NCI-H1694 (cell line): ENCODE measurements around the gene FOXC1.

Experiments
- DNase-seq: peaks from one replicate; lab custom pipeline; 2025; lab: John Stamatoyannopoulos, UW

FOXC1 gene

DNA sequence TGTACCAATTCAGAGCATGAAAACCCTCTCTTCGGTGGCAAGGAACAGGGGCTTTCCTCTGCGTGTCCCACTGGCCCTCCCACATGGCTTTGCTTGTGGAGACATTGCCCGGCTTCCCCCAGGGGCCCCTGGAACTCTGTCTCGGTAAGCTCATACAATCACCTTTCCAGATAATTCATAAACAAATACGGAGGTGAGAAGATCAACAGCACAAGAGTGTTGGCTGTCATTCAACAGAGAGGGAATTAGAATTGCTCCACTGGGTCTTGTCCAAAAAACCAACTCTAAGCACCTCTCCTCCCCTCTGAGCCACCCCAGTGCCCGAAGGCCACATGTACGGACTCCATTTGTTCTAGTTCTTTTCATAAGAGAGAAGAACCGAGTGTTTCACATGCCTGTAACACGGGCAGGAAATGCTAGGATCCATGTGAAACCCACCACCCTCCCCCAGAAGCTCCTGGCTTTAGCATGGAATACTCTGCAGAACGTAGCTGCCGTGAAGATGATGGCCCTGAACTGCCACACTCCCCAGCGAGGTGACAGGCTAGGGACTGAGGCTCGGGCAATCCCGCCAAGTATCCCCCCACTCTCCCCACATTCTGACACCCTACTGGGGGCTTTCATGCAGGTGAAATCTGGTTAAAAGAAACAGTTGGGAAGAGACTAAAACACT, 24.6 kb upstream of the FOXC1 start:
- DNase-seq, result no peak

DNA sequence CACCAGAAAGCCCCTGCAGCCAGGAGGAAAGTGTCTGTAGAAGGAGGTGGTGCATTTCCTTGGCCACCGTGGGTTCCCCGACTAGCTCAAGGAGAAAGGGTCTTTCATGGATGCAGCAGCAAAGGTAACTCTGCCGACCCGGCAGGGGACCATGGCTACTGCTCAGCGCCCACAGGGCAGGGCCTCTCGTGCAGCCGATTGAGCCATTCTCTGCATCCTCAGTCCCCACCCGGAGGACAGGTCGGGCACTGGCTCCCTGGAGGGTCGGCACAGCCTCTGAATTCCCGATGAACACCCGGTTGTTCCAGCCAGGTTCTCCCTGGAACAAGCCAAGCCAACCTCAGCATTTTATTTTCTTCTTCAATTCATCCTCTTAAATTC, 24.1 kb upstream of the FOXC1 start:
- no peak for DNase-seq

DNA sequence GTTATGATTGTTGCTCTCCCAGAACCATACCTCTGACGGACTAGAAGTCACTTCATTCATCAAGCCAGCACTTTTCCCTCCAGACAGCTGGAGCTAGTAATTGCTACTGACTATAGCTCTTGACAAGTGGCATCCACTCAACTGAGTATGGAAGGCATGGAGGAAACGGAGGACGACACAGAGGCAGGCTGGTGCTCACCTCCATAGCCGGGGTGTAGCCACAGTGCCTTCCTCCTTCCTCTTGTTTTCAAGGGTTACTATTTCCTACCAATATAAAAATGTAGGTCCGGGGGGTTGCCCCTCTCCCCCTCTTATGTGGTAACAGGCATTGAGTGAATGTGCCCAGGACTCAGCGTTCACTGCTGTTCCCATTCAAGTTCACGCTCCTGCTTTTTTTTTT, 23.5 kb upstream of the FOXC1 start:
- DNase-seq, result no peak

DNA sequence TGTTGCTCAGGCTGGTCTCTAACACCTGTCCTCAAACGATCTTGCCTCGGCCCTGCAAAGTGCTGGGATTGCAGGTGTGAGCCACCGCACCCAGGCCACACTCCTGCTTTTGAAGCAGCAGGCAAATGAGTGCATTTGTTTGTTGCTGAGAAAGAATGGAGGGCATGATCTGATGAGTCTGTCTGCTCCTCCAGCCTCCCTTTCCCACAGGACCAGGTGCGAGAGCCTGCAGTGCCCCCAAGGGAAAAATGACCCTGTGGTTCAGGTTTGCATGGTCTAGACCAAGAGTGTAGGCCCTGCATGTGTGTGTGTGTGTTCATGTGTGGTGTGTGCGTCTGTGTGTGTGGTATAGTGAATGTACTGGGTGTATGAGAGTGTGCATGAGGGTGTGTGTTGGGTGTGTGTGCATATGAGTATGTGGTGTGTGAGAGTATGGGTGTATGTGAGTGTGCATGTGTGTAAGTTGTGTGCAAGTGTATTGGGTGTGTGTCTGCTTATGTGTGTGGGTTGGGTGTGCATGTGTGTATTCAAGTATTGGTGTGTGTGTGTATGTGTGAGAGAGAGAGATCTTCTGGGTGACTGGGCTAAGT, 22.8 kb upstream of the FOXC1 start:
- DNase-seq, result no peak

DNA sequence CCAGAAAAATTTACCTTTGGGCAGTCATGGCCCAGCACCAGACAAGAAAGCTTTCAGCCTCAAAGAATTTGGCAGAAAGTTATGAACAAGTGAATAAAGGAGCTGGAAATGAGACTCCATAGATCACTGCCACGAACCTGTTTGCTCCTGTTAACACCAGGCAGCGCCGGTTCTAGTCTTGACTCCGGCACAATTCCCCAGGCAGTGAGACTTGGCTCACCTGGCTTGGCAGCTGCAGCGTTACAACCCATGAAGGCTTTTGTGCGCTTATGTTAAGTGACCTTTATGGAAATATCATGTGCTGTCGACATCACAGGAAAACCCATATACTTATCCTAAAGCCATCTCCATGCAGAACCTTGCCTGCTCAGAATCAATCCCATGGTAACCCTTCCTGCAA, 22.2 kb upstream of the FOXC1 start:
- no peak for DNase-seq

DNA sequence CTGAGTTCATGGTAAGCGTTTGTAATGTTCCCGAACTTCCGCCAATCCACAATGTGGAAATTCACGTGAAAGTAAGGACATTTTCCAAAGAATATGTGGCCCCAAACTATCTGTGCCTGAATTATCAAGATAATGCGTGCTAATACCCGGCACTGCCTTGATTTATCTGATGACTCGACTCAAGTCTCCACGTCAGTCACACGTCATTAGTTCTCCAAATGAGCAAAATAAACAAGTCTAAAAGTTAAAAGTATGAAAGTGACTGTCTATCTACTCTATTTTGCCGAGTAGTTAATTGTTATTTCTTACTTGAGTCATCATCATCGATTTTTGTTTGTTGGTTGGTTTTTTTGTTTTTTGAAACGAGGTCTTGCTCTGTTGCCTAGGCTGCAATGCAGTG, 21.7 kb upstream of the FOXC1 start:
- no peak for DNase-seq

DNA sequence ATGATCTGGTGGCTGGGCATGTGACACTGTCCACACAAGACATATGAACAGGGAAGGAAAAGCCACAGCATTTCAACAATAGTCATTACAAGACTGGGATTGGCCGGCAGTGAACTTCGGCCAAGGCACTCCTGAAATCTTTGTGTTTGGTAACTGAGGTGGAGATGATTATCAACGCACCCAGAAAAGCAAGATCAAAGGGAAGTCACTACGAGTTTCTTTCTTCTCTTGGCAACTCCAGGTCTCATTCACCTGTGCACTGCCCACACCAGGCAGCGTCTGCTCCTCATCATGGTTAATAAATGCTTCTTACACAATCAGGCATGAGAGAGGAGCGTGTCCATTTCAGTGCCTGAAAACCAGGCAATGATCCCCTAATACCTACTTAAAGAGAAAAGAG, 20.5 kb upstream of the FOXC1 start:
- DNase-seq, result no peak

DNA sequence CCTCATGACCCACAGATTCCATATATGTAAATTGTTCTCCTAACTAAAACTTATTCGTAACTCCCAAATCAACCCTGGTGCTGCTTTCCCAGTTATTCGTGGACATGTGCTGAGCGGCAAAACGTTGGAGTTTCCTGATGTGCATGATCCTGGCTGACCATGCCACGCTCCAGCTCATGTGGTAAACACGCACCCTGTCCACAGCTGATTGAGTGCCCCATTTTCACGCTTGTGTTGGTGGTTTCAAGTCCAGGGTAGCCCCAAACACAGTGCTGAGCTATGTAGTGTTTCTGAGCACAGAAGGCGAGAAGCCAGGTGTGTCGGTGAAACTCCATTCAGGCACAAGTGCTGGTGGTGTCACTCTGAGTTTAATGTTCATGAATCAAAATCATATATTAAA, 19.1 kb upstream of the FOXC1 start:
- DNase-seq, result no peak

DNA sequence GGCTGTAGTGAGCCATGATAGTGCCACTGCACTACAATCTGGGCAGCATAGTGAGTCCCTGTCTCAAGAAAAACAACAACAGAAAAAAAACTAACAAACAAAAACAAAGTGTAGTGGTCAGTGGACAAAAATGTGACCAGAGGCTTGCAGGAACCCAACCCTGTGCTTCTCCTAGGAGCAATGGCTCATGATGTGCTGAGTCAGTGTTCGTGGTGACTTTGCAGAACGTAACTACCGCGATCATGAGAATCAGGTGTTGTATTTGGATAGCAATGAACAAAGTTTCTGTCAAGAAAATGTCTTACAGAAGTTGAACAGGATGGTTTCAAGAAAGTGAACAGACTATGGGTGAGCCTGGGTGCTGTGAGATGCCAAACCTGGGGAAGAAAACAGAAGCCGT, 18.5 kb upstream of the FOXC1 start:
- no peak for DNase-seq

DNA sequence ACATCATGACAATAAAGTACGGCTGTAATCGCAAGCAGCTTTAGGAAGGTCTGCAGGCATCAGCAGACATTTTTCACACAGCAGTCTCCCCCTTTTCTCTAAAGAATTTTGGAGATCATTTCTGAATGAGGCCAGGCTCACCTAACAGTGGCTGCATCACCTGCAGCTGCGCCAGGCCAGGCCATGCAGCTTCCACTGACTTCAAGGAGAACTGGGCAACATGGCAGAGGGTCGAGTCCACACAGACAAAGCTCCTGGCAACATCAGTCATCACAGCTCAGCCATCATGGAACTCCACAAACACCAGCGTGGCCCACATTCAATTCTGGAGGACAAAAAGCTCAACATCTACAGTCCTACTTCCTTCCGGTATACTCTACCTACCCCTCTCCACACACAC, 17.8 kb upstream of the FOXC1 start:
- no peak for DNase-seq

DNA sequence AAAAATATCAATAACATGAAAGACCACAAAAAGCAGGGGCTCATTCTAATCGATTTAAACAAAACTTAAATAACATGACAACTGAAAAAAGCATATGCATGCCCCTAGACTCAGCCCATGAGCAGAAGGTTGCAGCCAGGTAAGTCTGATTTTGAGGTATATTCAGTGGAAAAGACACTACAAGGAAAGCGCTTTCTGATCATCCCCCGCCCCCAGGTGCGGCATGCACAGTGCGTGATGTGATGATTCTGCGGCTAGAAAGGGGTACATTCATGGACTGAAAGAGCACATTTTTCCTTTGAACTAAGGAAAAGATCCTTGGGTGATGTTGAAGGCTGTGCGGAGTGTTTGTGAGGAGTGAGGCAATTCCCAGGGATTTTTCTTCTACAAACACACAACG, 16.9 kb upstream of the FOXC1 start:
- no peak for DNase-seq

DNA sequence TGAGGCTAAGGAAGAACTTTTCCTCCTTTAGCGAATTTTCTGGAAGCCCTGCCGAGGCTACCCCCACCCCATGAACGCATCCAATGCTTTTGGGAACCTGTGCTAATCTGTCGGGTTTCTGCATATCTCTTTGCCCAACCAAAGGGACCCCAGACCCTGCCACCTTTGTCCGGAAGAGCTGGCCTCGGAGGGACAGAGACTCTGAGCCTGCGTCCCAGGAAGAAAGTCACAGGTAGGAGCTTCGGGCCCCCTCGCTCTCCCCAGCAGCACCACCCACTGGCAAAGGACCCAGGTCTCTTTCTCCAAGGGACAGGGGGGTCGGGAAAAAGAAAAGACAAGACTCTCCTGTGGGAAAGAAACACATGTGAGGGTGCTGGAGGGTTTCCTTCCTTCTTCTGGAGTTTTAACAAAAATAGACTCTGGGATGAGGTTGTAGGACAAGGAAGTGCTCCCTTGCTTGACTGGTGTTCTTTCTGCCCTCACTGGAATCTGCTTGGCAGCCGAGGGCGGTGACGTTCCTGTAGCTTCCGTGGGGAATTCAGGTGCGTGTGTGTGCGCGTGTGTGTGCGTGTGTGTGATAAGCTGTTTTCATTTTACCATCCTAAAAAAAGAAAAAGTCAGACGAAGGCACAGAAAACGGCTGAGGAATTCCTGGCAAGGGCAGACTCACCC, 16.3 kb upstream of the FOXC1 start:
- no peak for DNase-seq

DNA sequence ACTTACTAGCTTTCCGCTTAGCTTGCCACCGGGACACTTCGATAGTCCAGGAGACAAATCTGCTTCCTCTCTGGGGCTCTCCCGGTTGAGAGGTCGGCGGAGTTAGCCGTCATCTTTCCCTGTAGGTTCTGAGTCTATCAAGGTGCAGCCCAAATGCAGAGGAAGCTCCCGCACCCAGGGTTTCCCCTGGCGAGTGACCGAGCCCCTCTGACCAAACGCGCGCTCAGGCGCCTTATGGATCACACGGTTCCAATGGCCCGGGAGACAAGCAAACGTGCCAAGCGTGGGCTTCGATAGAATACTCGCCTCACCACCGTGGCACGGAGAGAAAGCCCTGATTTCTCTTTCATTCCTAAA, 15.8 kb upstream of the FOXC1 start:
- no peak for DNase-seq

DNA sequence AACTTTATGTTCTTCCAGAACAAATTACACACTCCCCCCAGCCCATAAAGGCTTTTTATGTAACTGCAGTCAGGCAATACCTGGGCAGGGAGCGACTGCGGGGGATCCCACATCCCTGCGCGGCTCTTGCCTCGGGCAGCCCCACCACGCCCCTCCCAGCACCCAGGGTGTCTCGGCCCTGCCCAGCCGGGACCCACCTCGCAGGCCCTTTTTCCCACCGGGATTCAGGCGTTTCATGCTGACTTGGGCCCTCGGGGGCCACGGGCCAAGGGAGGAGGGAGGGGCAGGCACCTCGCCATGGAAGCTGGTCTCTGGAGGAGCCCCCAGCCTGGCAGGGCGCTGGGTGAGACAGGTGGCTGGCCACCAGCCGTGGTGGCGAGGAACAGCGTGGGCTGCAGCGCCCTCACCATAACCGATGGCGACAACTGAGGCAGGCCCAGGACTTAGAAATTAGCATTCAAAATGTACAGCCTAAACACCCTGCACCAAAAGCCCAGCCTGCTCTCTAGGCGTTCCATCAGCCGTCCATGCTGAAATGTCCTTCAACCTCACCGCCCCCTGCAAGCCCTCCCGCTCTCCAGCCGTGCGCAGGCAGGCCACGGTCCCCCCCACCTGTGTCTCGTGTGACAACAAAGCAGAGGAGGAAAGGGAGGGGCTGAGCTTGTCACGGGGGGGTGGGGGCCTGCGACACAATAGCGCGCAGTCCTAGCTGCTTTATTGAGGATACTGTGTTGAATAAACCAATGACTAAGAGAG, 15.1 kb upstream of the FOXC1 start:
- DNase-seq, result no peak

DNA sequence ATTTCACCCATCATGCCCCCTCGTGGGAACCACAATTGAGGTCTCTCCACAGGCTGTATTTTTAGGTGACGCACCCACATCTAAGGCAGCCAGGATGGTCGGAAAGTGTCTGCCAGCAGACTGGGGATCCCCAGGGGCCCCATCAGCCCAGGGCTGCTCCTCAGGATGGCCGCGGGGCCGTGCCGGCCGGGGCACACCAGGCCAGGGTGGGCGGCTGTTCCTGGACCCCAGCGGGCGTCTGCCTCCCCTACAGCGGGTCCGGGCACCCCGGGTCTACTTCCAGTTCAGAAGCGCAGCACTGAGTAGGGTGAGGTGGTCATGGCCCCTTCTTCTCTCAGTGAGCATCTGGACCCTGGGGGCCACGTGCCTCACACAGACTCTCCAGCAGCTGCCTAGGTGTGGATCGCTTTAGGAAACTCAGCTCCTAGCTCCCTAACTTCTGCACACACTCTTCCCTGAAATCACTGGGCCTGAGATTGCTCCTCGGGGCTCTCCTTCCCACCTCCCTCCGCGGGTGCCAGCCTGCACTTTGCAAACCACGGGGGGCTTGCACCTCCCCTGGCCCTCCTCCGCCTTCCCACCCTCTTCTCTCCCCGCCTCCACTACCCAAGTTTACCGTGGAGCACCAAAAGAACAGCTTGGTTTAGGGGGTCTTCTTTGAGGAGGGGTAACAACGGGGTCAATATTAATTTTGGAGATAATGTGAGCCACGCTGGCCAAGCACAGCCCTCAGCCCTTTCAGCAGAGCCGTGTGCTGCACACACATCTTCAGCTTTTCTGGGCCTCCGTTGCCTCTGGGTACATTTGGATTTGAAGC, 14.2 kb upstream of the FOXC1 start:
- DNase-seq, result no peak

DNA sequence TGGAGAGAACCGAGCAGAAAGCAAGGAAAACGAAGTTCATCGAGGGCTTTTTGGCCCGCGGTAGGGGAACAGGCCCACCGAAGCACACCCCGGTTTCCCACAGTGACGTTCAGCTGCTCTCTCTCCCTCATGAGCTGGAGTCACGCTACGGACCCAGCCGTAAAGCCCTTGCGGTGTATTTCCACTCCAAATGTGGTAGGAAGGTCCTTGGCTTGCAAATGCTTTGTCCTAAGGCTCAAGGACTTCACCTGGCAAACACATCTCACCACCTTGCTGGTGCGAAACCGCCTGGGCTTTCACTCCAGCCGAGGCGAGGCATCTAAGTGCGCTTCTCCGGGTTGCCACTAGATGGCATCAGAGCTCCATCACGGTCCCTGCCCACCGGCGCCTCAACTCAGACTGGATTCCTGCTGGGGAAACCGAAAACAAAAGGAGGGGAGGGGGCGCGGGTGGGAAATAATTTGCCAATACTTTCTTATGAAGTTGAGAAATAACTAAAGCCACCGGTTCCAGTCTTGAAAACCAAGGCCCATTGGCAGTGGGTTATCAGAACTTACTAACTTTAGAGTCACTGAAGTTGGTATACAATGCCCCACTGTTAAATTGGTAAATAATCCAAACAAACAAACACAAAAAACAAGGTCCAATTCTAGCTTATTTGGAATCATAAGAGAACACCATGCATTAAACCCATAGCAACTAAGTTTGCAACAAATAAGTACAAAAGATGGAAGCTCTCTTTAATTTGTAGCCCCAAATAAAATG, 13.4 kb upstream of the FOXC1 start:
- no peak for DNase-seq

DNA sequence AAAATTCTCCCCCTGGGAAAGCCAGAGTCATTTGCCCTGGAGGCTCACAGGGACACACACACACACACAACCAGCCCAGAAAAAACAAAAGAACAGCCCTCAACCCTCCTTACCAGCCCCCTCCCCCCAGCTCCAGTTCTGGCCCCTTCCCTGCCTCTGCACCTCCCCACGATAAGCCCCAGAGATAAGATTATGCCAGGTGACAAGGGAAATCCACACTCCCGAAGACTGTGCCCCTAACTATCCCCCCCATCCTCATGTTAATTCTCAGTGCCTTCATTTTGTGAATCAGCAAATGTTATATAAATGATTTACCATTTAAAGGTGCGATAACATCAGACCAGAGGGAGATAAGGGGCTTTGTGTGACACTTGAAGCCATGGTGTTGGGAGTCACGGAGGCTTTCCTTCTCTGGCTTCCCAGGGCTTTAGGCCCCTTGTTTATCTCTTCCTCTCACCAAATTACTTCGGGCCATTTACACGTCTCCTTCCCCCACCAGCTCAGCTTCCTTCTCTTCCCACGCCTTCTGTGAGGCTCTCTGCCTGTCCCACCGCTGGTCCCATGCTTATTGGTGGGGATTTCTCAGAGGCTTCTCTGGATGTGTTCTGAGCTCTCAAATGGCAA, 12.5 kb upstream of the FOXC1 start:
- no peak for DNase-seq

DNA sequence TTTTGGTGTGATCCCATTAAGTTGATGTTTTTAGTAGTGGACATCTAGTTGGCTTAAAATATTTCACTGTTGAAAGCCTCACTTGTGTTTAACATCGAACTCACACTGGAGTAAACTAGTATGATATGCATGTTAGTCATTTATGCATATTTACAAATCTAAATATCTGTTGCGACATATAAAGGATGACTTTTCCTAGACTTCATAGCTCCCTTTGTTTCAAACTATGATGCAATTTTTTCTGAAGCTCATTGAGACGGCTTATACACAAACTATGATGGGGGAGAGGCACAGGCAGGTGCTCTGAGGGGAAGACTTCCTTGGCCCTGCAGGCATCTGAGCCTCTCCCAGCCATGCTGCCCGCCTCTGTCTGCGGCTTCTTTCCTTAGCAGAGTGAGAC, 11.8 kb upstream of the FOXC1 start:
- no peak for DNase-seq

DNA sequence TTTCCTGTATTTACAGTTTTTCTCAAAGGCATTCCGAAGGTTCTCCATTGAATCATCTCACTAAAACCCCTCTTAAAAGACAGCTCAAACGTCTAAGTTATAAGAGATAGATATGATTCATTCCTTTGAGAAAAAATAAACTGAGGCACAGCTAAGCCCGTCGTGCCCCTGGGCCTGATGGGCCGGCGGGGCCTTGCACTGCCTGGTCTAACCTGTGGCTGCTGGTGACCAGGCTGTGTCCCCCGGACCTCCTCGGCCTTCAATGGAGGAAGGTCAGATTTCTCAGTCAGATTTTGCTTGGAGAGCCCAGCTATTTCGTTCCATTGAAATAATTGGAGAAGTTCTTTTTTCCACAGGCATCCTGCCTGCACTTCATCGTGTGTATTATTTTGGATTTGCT, 11.3 kb upstream of the FOXC1 start:
- DNase-seq, result no peak

DNA sequence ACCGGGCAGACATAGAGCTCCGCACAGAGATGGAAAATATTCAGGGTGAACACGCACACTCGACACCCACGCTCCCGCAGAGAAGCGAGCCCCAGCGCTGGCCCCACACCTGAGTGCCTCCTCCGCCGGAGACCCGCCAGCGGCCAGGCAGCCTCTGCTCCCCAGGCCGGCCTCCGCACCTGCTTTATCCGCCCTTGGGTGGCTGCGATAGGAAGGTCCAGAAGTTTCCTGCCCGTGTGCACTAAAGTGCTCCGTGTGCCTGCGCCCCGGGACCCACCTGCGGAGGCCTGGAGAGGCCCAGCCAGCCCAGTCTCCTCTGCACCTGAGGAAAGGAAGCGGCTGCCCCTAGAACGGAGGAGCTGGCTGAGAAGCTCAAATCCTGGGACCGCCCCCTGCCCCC, 10.8 kb upstream of the FOXC1 start:
- no peak for DNase-seq

DNA sequence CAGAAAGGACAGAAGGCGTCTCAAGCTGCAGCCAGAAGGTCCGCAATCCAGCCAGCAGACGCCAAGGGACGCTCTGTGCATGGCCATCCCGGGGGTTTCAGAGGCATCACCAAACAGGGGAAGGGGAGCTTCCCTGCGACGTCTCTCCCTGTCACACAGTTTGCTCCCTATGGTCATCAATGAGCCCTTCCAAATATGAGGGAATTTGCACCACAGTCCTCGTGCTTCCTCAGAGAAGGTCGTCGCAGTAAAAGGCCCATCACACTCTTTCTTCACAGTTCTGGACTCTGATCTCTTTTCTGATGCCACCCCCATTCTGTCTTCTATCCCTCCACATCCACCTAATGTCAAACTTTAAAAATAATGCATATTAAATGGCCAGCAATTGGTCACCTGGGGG, 10.2 kb upstream of the FOXC1 start:
- DNase-seq, result no peak
